ENCODE measurements around the gene SNRK.

GRCh38 chr3:43366885-43367284, 80.5 kb downstream of the SNRK start:
- TF ChIP-seq CTCF (IDR thresholded peaks at IDR 0.05): no peak
- peak in 1 of 2 donors; percentile 38 for TF ChIP-seq POLR2AphosphoS5 (IDR thresholded peaks at IDR 0.05)
- no peak for TF ChIP-seq EP300 (IDR thresholded peaks at IDR 0.05)
- TF ChIP-seq POLR2A (IDR thresholded peaks at IDR 0.05): no peak
